Ovary (tissue), 9 donors: ENCODE data around the gene SPATA4. TPM values are rescaled to one million over a fixed set of nuclear protein-coding genes. Genes with fewer than 3 reads are reported as not detected.

Experiments
- DNase-seq, 5 donors: peaks; one replicate each; pipeline ENCODE4 v3.0.0-alpha.2; 2019 to 2020
- H3K27ac ChIP-seq, 2 donors: fragments of 200-600 bp; one replicate each; pipeline versions ENCODE4 v1.5.1 to v1.8.0; 2019 to 2022
- H3K27me3 ChIP-seq: fragments of 200-600 bp; one replicate; pipeline ENCODE4 v1.8.0; 2022
- H3K36me3 ChIP-seq: fragments of 200-600 bp; sonication (generic); one replicate; pipeline ENCODE4 v1.5.1; 2019
- H3K4me1 ChIP-seq: one replicate; pipeline ENCODE4 v1.8.1; 2013; ENCODE audit warnings: mild to moderate bottlenecking, moderate library complexity; ENCODE audit not compliant: insufficient read depth
- H3K4me3 ChIP-seq: fragments of 200-600 bp; sonication (generic); one replicate; pipeline ENCODE4 v1.5.1; 2017
- H3K9me3 ChIP-seq, 2 donors: fragments of 200-600 bp in 1 of 2; sonication (generic) in 1 of 2; one replicate each; pipeline versions ENCODE4 v1.5.1 to v1.8.1; 2013 to 2019; ENCODE audit warnings: mild to moderate bottlenecking in 1 of 2, moderate library complexity in 1 of 2
- EP300 ChIP-seq: sonication (generic); formaldehyde crosslinking; IDR thresholded peaks from one replicate; pipeline ENCODE4 v1.6.1; 2017; ENCODE audit warnings: antibody characterized with exemption
- POLR2A ChIP-seq: fragments of 450-650 bp; IDR thresholded peaks from one replicate; pipeline ENCODE4 v1.6.1; 2017; ENCODE audit warnings: antibody characterized with exemption, mild to moderate bottlenecking, moderate library complexity
- WGBS, 3 donors: extraction: QIAGEN DNeasy Blood & Tissue Kit in 1 of 3; methylation state at CpG; one replicate each; pipeline versions ENCODE4 v1.1.5 to v1.1.7; 2013 to 2017; 5-methylcytosine and 5-hydroxymethylcytosine counted together
- intact Hi-C, 4 donors: fragments of 100-400 bp; cut with DNase I; formaldehyde crosslinking; loops; one replicate each; pipeline versions ENCODE4 v1.11.0 to v1.15.1; 2022 to 2023
- polyA plus RNA-seq, 2 donors: library from polyadenylated mRNA; stranded (reverse); fragments of 200-250 nt in 1 of 2; fragments of 350-450 nt in 1 of 2; fragmentation: Illumina TruSeq in 1 of 2; extraction: RNeasy Lipid Tissue Mini Kit (QIAGEN cat#74804) in 1 of 2; gene quantifications; one replicate each; pipeline ENCODE4 v1.2.3, GENCODE V29; 2013 to 2014
- total RNA-seq, 7 donors: library from RNA; depleted of rRNA in 2 of 7; stranded (reverse); fragments of >200 nt in 2 of 7; fragmentation: NEBNext Ultra II Directional in 3 of 7; extraction: Animal tissue kit (Norgen Biotek cat#: 25700) in 3 of 7; gene quantifications; one replicate each; pipeline versions ENCODE4 v1.1.0 to v1.2.4, GENCODE V29; 2016 to 2023
- TF ChIP-seq, protein P1 (sequence below), 3 donors: fragments of 450-650 bp in 2 of 3; fragments of 200-600 bp in 1 of 3; IDR thresholded peaks; one replicate each; pipeline versions ENCODE4 v1.5.1 to v1.8.0; 2016 to 2022; ENCODE audit warnings: antibody characterized with exemption in 3 of 3, mild to moderate bottlenecking in 1 of 3
- donor health status: DM: no; HTN: no; CAD: no; lungs with moderate emphysema.
- donor health status: DM: no; HTN: no; CAD: no.
- donor health status: Bipolar disorder and iron deficiency.
- donor health status: DM: yes; HTN: yes; CAD: no.
- donor health status: DM: no; HTN: no; CAD: no.
- donor health status: DM: yes; HTN: yes; CAD: no.

SPATA4 gene
- total and polyA plus RNA-seq, 9 donors, result 0.06 to 3.7 (median 0.24) TPM; not detected in 3

DNA sequence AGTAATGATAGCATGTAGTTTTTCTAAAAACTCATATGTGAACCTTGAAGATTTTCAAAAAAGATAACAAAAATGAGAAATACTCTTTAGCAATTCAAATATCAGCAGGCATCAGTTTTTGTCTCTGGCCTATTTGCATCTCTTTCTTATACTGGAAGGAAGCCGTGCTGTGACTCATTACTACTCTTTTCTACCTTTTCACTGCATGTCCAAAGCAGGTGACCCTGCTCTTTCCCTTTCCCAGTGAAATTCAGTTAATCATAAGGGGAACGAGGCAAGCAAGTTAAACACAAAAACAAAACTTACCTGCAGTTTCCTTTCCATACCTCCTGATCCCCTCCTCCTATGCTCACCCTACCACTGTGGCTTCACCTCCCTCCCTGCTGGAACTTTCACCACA lies 9.3 kb downstream of the SPATA4 start:
- intact Hi-C loops, result no loop called here
- 52 to 75% (median 66%) methylated on average over 2 of the region's 2 CpGs for WGBS, 3 donors
- Histone ChIP-seq H3K36me3 (no peaks in the 10 kb centered on the region), H3K27me3 (no peaks in the 10 kb centered on the region), H3K4me1 (peaks cover 1% of the 10 kb centered on the region), H3K27ac (no peak overlapping the region), H3K9me3 (no peaks in the 10 kb centered on the region), H3K4me3 (no peak overlapping the region)
- TF ChIP-seq POLR2A (no peak), EP300 (no peak)
- TF ChIP-seq, protein P1, sequence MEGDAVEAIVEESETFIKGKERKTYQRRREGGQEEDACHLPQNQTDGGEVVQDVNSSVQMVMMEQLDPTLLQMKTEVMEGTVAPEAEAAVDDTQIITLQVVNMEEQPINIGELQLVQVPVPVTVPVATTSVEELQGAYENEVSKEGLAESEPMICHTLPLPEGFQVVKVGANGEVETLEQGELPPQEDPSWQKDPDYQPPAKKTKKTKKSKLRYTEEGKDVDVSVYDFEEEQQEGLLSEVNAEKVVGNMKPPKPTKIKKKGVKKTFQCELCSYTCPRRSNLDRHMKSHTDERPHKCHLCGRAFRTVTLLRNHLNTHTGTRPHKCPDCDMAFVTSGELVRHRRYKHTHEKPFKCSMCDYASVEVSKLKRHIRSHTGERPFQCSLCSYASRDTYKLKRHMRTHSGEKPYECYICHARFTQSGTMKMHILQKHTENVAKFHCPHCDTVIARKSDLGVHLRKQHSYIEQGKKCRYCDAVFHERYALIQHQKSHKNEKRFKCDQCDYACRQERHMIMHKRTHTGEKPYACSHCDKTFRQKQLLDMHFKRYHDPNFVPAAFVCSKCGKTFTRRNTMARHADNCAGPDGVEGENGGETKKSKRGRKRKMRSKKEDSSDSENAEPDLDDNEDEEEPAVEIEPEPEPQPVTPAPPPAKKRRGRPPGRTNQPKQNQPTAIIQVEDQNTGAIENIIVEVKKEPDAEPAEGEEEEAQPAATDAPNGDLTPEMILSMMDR (IDR thresholded peaks at IDR 0.05), result no peak
- DNase-seq, result no peak

DNA sequence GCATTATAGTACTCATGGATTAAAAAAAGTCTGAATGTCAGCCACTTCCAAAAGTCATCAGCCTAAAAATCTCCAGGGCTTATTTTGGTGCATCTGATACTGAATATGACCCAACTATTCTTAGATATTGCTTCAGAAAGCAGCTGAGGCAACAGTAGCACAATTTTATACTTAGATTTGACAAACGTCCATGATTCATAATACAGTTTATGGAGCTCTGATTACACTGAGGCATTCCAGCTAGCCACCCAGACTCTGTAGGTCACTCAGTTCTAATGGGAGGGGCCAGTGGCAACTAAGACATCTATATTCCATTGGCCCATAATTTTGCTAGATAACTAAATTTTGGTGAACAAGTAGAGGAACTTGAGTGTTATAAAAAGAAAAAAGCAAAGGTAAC lies 10.3 kb downstream of the SPATA4 start:
- no peak for DNase-seq
- no peak overlapping the region for H3K4me3 ChIP-seq
- H3K4me1 ChIP-seq, result peaks cover 1% of the 10 kb centered on the region
- H3K27ac ChIP-seq, result no peak overlapping the region
- TF ChIP-seq EP300 (no peak), POLR2A (no peak)
- TF ChIP-seq, protein P1 (IDR thresholded peaks at IDR 0.05), result no peak
- WGBS, 3 donors, result 9 to 38% (median 30%) methylated on average over 1 of the region's 1 CpG
- H3K9me3 ChIP-seq, result no peaks in the 10 kb centered on the region
- no peaks in the 10 kb centered on the region for H3K36me3 ChIP-seq
- H3K27me3 ChIP-seq, result no peaks in the 10 kb centered on the region
- intact Hi-C loops, result no loop called here

DNA sequence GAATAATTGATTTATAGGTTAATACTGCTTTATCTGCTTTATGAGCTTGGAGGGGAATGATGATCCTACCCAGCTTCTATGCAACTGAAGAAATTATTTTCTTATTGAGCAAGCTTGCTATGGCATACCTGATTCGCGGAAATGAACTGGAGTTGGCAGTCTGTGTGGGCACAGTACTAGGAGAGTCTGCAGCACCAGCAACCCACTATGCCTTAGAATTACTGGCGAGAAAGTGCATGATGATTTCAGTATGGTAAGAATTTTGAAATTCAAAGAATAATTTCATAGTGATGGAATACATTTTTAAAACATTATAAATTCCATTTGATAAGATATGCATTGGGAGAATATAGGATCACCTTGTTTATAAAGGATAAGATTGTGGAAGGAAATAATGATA lies 32.3 kb downstream of the SPATA4 start:
- intact Hi-C loops, result no loop called here
- no peak for TF ChIP-seq EP300
- no peak for TF ChIP-seq POLR2A
- TF ChIP-seq, protein P1 (IDR thresholded peaks at IDR 0.05), result no peak
- H3K27me3 ChIP-seq, result no peaks in the 10 kb centered on the region
- no peaks in the 10 kb centered on the region for H3K9me3 ChIP-seq
- DNase-seq, result no peak
- no peaks in the 10 kb centered on the region for H3K4me1 ChIP-seq
- no peak overlapping the region for H3K27ac ChIP-seq
- 97 to 98% (median 98%) methylated on average over 3 of the region's 3 CpGs for WGBS, 3 donors
- no peaks in the 10 kb centered on the region for H3K36me3 ChIP-seq
- H3K4me3 ChIP-seq, result no peak overlapping the region

DNA sequence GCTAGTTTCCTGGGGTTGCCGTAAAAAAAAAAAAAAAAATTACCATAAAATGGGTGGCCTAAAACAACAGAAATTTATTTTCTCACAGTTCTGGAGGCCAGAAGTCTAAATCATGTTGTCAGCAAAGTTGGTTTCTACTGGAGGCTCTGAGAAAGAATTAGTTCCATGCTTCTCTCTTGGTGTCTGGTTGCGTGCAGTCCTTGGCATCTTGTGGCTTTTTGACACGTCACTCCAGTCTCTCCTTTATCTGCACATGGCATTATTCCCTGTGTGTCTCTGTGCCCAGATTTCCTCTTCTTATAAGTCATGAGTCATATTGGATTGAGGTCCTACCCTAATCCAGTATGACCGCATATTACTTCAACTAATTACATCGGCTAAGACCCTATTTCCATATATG lies 38.7 kb downstream of the SPATA4 start:
- 95 to 98% (median 96%) methylated on average over 5 of the region's 5 CpGs for WGBS, 3 donors

More for the DNA sequence above, 38.7 kb downstream of the SPATA4 start:
- Histone ChIP-seq H3K36me3 (no peaks in the 10 kb centered on the region), H3K27ac (no peak overlapping the region), H3K9me3 (no peaks in the 10 kb centered on the region), H3K4me3 (no peak overlapping the region), H3K27me3 (no peaks in the 10 kb centered on the region), H3K4me1 (no peaks in the 10 kb centered on the region)
- TF ChIP-seq POLR2A (no peak), EP300 (no peak)
- TF ChIP-seq, protein P1 (IDR thresholded peaks at IDR 0.05), result no peak
- no peak for DNase-seq
- intact Hi-C loops, result no loop called here
